SH-SY5Y (cell line): ENCODE data around the gene INPP4B.

ENCODE experiments used
- GATA2 ChIP-seq: IDR thresholded peaks from 2 replicates; pipeline ENCODE4 v1.6.1; 2011; ENCODE audit warnings: mild to moderate bottlenecking, low read depth, low read length
- GATA3 ChIP-seq: IDR thresholded peaks from 2 replicates; pipeline ENCODE4 v1.6.1; 2011; ENCODE audit warnings: low read depth, mild to moderate bottlenecking, low read length, moderate library complexity

The INPP4B gene

GRCh38 chr4:142161086-142161485 is 685.0 kb downstream of the INPP4B start:
- TF ChIP-seq GATA3 (no peak), GATA2 (no peak)

GRCh38 chr4:142160509-142160908 is 685.6 kb downstream of the INPP4B start:
- TF ChIP-seq GATA3: no peak
- no peak for TF ChIP-seq GATA2

- no peak for TF ChIP-seq GATA2
- TF ChIP-seq GATA3: no peak
Measured at GRCh38 chr4:142158980-142159379, 687.1 kb downstream of the INPP4B start.

- TF ChIP-seq GATA3 (no peak), GATA2 (no peak)
Measured at GRCh38 chr4:142156256-142156655, 689.8 kb downstream of the INPP4B start.

- no peak for TF ChIP-seq GATA2
- TF ChIP-seq GATA3: no peak
Measured at GRCh38 chr4:142155347-142155746, 690.8 kb downstream of the INPP4B start.

GRCh38 chr4:142150483-142150882 is 695.6 kb downstream of the INPP4B start:
- TF ChIP-seq GATA2 (no peak), GATA3 (no peak)

GRCh38 chr4:142144813-142145212 is 701.3 kb downstream of the INPP4B start:
- TF ChIP-seq GATA3 (no peak), GATA2 (no peak)

GRCh38 chr4:142142366-142143054 is 703.6 kb downstream of the INPP4B start:
- no peak for TF ChIP-seq GATA2
- TF ChIP-seq GATA3: no peak

GRCh38 chr4:142141224-142141623 is 704.9 kb downstream of the INPP4B start:
- TF ChIP-seq GATA3 (no peak), GATA2 (no peak)

GRCh38 chr4:142130666-142131065 is 715.4 kb downstream of the INPP4B start:
- TF ChIP-seq GATA2 (no peak), GATA3 (no peak)

GRCh38 chr4:142129931-142130330 is 716.2 kb downstream of the INPP4B start:
- no peak for TF ChIP-seq GATA3
- no peak for TF ChIP-seq GATA2

GRCh38 chr4:142129473-142129872 is 716.6 kb downstream of the INPP4B start:
- TF ChIP-seq GATA3: no peak
- TF ChIP-seq GATA2: no peak

GRCh38 chr4:142128529-142128928 is 717.6 kb downstream of the INPP4B start:
- TF ChIP-seq GATA2: no peak
- no peak for TF ChIP-seq GATA3

GRCh38 chr4:142126890-142127497 is 719.1 kb downstream of the INPP4B start:
- TF ChIP-seq GATA2 (no peak), GATA3 (no peak)

GRCh38 chr4:142124874-142125273 is 721.2 kb downstream of the INPP4B start:
- TF ChIP-seq GATA2 (no peak), GATA3 (no peak)
